Measurements from ENCODE around the gene WNT5B. TPM values are rescaled to one million over a fixed set of nuclear protein-coding genes. Genes with fewer than 3 reads are reported as not detected.

The WNT5B gene
- total and polyA plus RNA-seq, 9 of the 15 experiments (the other 6 are each of a cell fraction or from before 2014, with no cell fraction given), result 0.42 to 16.8 (median 5.4) TPM

DNA sequence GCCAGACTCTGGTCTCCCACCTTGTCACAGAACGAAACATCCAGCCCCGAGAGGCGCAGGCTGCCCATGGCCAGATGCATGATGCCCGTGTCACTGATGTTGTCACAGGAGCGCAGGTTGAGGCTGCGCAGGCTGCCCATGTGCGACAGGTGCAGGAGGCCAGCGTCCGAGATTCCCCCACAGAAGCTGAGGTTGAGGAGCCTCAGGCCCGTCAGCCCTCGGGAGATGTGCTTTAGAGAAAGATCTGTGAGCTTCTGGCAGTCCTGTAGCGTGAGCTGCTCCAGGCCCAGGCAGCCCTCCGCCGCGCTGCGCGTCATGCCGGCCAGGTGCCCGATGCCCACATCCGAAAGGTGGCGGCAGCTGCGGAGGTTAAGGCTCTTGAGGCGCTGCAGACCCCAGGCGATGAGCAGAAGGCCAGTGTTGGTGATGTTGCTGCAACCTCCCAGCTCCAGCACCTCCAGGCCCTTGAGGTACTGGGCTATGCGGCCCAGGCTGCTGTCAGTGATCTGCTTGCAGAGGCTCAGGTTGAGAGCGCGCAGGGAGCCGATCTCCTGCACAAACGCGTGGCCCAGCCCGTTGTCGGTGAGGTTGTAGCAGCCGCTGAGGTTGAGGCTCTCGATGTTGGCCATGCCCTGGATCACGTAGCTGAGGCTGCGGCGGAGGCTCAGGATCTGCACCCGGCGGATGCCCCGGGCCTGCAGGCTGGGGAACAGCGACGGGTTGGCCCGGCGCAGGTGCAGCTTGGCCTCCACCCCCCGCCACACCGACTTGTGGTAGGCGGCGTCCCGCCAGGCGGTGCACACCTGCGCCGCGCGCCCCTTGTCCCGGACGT, 35.6 kb upstream of the WNT5B start (continued):
- TF ChIP-seq, protein P1, sequence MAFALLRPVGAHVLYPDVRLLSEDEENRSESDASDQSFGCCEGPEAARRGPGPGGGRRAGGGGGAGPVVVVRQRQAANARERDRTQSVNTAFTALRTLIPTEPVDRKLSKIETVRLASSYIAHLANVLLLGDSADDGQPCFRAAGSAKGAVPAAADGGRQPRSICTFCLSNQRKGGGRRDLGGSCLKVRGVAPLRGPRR (CRISPR knock-in tag; IDR thresholded peaks at IDR 0.05), result no peak
- TF ChIP-seq HDAC8 (tag; IDR thresholded peaks at IDR 0.05) (no peak), RBM39 (optimal IDR thresholded peaks at IDR 0.05; ENCODE audit: low read depth, low read length) (no peak), NR2F6 (CRISPR knock-in tag; IDR thresholded peaks at IDR 0.05) (no peak), ZNF212 (CRISPR knock-in tag; IDR thresholded peaks at IDR 0.05) (no peak), KAT7 (CRISPR knock-in tag; IDR thresholded peaks at IDR 0.05; ENCODE audit: borderline replicate concordance) (no peak; the same call in 1 of the 2 replicates)
- TF ChIP-seq, protein P2, sequence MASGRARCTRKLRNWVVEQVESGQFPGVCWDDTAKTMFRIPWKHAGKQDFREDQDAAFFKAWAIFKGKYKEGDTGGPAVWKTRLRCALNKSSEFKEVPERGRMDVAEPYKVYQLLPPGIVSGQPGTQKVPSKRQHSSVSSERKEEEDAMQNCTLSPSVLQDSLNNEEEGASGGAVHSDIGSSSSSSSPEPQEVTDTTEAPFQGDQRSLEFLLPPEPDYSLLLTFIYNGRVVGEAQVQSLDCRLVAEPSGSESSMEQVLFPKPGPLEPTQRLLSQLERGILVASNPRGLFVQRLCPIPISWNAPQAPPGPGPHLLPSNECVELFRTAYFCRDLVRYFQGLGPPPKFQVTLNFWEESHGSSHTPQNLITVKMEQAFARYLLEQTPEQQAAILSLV (tag; IDR thresholded peaks at IDR 0.05), result no peak
- TF ChIP-seq, protein P3, sequence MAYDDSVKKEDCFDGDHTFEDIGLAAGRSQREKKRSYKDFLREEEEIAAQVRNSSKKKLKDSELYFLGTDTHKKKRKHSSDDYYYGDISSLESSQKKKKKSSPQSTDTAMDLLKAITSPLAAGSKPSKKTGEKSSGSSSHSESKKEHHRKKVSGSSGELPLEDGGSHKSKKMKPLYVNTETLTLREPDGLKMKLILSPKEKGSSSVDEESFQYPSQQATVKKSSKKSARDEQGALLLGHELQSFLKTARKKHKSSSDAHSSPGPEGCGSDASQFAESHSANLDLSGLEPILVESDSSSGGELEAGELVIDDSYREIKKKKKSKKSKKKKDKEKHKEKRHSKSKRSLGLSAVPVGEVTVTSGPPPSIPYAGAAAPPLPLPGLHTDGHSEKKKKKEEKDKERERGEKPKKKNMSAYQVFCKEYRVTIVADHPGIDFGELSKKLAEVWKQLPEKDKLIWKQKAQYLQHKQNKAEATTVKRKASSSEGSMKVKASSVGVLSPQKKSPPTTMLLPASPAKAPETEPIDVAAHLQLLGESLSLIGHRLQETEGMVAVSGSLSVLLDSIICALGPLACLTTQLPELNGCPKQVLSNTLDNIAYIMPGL (CRISPR knock-in tag; IDR thresholded peaks at IDR 0.05), result no peak
- TF ChIP-seq, protein P4, sequence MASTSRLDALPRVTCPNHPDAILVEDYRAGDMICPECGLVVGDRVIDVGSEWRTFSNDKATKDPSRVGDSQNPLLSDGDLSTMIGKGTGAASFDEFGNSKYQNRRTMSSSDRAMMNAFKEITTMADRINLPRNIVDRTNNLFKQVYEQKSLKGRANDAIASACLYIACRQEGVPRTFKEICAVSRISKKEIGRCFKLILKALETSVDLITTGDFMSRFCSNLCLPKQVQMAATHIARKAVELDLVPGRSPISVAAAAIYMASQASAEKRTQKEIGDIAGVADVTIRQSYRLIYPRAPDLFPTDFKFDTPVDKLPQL (IDR thresholded peaks at IDR 0.05; ENCODE audit: extremely low read depth, insufficient read length), result no peak
- TF ChIP-seq, protein P5, sequence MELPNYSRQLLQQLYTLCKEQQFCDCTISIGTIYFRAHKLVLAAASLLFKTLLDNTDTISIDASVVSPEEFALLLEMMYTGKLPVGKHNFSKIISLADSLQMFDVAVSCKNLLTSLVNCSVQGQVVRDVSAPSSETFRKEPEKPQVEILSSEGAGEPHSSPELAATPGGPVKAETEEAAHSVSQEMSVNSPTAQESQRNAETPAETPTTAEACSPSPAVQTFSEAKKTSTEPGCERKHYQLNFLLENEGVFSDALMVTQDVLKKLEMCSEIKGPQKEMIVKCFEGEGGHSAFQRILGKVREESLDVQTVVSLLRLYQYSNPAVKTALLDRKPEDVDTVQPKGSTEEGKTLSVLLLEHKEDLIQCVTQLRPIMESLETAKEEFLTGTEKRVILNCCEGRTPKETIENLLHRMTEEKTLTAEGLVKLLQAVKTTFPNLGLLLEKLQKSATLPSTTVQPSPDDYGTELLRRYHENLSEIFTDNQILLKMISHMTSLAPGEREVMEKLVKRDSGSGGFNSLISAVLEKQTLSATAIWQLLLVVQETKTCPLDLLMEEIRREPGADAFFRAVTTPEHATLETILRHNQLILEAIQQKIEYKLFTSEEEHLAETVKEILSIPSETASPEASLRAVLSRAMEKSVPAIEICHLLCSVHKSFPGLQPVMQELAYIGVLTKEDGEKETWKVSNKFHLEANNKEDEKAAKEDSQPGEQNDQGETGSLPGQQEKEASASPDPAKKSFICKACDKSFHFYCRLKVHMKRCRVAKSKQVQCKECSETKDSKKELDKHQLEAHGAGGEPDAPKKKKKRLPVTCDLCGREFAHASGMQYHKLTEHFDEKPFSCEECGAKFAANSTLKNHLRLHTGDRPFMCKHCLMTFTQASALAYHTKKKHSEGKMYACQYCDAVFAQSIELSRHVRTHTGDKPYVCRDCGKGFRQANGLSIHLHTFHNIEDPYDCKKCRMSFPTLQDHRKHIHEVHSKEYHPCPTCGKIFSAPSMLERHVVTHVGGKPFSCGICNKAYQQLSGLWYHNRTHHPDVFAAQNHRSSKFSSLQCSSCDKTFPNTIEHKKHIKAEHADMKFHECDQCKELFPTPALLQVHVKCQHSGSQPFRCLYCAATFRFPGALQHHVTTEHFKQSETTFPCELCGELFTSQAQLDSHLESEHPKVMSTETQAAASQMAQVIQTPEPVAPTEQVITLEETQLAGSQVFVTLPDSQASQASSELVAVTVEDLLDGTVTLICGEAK (IDR thresholded peaks at IDR 0.05), result no peak
- TF ChIP-seq, protein P5 (CRISPR knock-in tag; IDR thresholded peaks at IDR 0.05), result no peak
- TF ChIP-seq, protein P6, sequence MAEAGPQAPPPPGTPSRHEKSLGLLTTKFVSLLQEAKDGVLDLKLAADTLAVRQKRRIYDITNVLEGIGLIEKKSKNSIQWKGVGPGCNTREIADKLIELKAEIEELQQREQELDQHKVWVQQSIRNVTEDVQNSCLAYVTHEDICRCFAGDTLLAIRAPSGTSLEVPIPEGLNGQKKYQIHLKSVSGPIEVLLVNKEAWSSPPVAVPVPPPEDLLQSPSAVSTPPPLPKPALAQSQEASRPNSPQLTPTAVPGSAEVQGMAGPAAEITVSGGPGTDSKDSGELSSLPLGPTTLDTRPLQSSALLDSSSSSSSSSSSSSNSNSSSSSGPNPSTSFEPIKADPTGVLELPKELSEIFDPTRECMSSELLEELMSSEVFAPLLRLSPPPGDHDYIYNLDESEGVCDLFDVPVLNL (CRISPR knock-in tag; IDR thresholded peaks at IDR 0.05; ENCODE audit: low read depth), result no peak

Data from K562 (cell line).